SK-N-SH (cell line): ENCODE data around the gene FAM131B. TPM values are rescaled to one million over a fixed set of nuclear protein-coding genes. Genes with fewer than 3 reads are reported as not detected.

ENCODE experiments used
- CTCF ChIA-PET: fragments of 300-600, 350-600 bp; formaldehyde crosslinking; extraction: SDS; loops from one replicate; lab custom pipeline; 2021; lab: Yijun Ruan, JAX
- POLR2A ChIA-PET: fragments of 350-600 bp; sonication (Branson Sonifier 250); formaldehyde crosslinking; extraction: SDS; loops from one replicate; lab custom pipeline; 2020; ENCODE audit warnings: antibody characterized with exemption, inconsistent platforms; lab: Yijun Ruan, JAX
- DNase-seq: peaks from one replicate; pipeline ENCODE4 v3.0.0; 2012
- H2AFZ ChIP-seq: fragments of 200-600 bp; sonication (generic); 2 replicates; pipeline ENCODE4 v1.8.1; 2016; ENCODE audit warnings: antibody characterized with exemption, mild to moderate bottlenecking, low read depth
- H3F3A ChIP-seq: fragments of 200-600 bp; sonication (generic); replicated peaks from 2 replicates; pipeline ENCODE3; 2016; ENCODE audit warnings: antibody characterized with exemption, mild to moderate bottlenecking; ENCODE audit not compliant: insufficient read depth
- H3K27ac ChIP-seq, 2 experiments: fragments of 200-500 bp in 1 of 2; fragments of 200-600 bp in 1 of 2; sonication (Bioruptor generic) in 1 of 2; sonication (generic), shearing (Covaris generic) in 1 of 2; 2 replicates each; pipeline versions ENCODE4 v1.5.1 to v1.6.1; 2014 to 2016; ENCODE audit warnings: low read depth in 2 of 2, inconsistent platforms in 1 of 2, low read length in 1 of 2, mild to moderate bottlenecking in 1 of 2, mixed read lengths in 1 of 2
- H3K27me3 ChIP-seq: fragments of 200-600 bp; sonication (generic), shearing (Covaris generic); 2 replicates; pipeline ENCODE4 v1.6.1; 2016; ENCODE audit warnings: mixed run types; ENCODE audit not compliant: insufficient read depth
- H3K36me3 ChIP-seq, 2 experiments: fragments of 200-500 bp in 1 of 2; fragments of 200-600 bp in 1 of 2; sonication (Bioruptor generic) in 1 of 2; sonication (generic) in 1 of 2; replicated peaks in 1 of 2; 2 replicates each; pipeline versions ENCODE3 to v1.5.1; 2014 to 2016; ENCODE audit warnings: low read length in 1 of 2, mild to moderate bottlenecking in 1 of 2; ENCODE audit not compliant: insufficient read depth in 2 of 2, control insufficient read depth in 1 of 2
- H3K4me1 ChIP-seq, 2 experiments: fragments of 200-500 bp in 1 of 2; fragments of 200-600 bp in 1 of 2; sonication (Bioruptor generic) in 1 of 2; sonication (generic), shearing (Covaris generic) in 1 of 2; 2 replicates each; pipeline versions ENCODE4 v1.5.1 to v1.6.1; 2014 to 2016; ENCODE audit warnings: low read depth in 1 of 2, low read length in 1 of 2, mixed run types in 1 of 2; ENCODE audit not compliant: insufficient read depth in 2 of 2, control insufficient read depth in 1 of 2
- H3K4me2 ChIP-seq: fragments of 200-600 bp; sonication (generic), shearing (Covaris generic); 2 replicates; pipeline ENCODE4 v1.6.1; 2017; ENCODE audit warnings: mixed run types
- H3K4me3 ChIP-seq, 2 experiments: fragments of 200-500 bp in 1 of 2; fragments of 200-600 bp in 1 of 2; sonication (Bioruptor generic) in 1 of 2; sonication (generic), shearing (Covaris generic) in 1 of 2; 2 replicates each; pipeline versions ENCODE4 v1.5.1 to v1.8.1; 2014 to 2016; ENCODE audit warnings: low read depth in 2 of 2, inconsistent platforms in 1 of 2, low read length in 1 of 2, mild to moderate bottlenecking in 1 of 2, mixed read lengths in 1 of 2, moderate library complexity in 1 of 2
- H3K79me2 ChIP-seq: fragments of 200-600 bp; sonication (generic); 2 replicates; pipeline ENCODE4 v1.8.1; 2017; ENCODE audit warnings: mild to moderate bottlenecking; ENCODE audit not compliant: insufficient read depth
- H3K9ac ChIP-seq: fragments of 200-600 bp; sonication (generic); 2 replicates; pipeline ENCODE4 v1.6.1; 2017; ENCODE audit warnings: mixed run types
- H3K9me2 ChIP-seq: fragments of 200-600 bp; sonication (generic); 2 replicates; pipeline ENCODE4 v1.6.1; 2017; ENCODE audit warnings: mixed run types
- H3K9me3 ChIP-seq: fragments of 200-600 bp; sonication (generic); 2 replicates; pipeline ENCODE4 v1.6.1; 2017; ENCODE audit warnings: mixed run types, mild to moderate bottlenecking, moderate library complexity
- H4K20me1 ChIP-seq: fragments of 200-600 bp; sonication (generic); 2 replicates; pipeline ENCODE4 v1.6.1; 2017; ENCODE audit warnings: mild to moderate bottlenecking, mixed run types; ENCODE audit not compliant: insufficient read depth
- CHD2 ChIP-seq: fragments of 150-350 bp; IDR thresholded peaks from 2 replicates; pipeline ENCODE4 v1.6.1; 2018; ENCODE audit warnings: low read length; ENCODE audit not compliant: partially characterized antibody
- ELF1 ChIP-seq: IDR thresholded peaks from 2 replicates; pipeline ENCODE4 v1.4.0; 2012
- EZH2phosphoT487 ChIP-seq: fragments of 200-600 bp; sonication (generic); IDR thresholded peaks from 2 replicates; pipeline ENCODE4 v1.6.1; 2017; ENCODE audit warnings: low read depth, mixed run types, mild to moderate bottlenecking, antibody characterized with exemption, moderate library complexity, borderline replicate concordance
- FOXJ3 ChIP-seq: sonication (generic); formaldehyde crosslinking; IDR thresholded peaks from 2 replicates; pipeline ENCODE4 v1.5.1; 2020; ENCODE audit warnings: mild to moderate bottlenecking, missing genetic modification reagents
- FOXM1 ChIP-seq: IDR thresholded peaks from 2 replicates; pipeline ENCODE4 v1.4.0; 2012; ENCODE audit warnings: low read depth, mild to moderate bottlenecking
- JUND ChIP-seq: IDR thresholded peaks from 2 replicates; pipeline ENCODE4 v1.4.0; 2012
- NFIC ChIP-seq: IDR thresholded peaks from 2 replicates; pipeline ENCODE4 v1.4.0; 2012; ENCODE audit warnings: borderline replicate concordance
- NRF1 ChIP-seq: IDR thresholded peaks from 2 replicates; pipeline ENCODE4 v1.6.1; 2012; ENCODE audit warnings: low read depth, mild to moderate bottlenecking, low read length
- RFX5 ChIP-seq: IDR thresholded peaks from 2 replicates; pipeline ENCODE4 v1.6.1; 2012; ENCODE audit warnings: mild to moderate bottlenecking, improper control_type of control experiment, low read length
- SIN3A ChIP-seq: IDR thresholded peaks from 2 replicates; pipeline ENCODE4 v1.6.1; 2012; ENCODE audit warnings: low read depth, mild to moderate bottlenecking, low read length, moderate library complexity, borderline replicate concordance
- SMC3 ChIP-seq: IDR thresholded peaks from 2 replicates; pipeline ENCODE4 v1.6.1; 2012; ENCODE audit warnings: low read depth, low read length, improper control_type of control experiment
- TCF12 ChIP-seq: IDR thresholded peaks from 2 replicates; pipeline ENCODE4 v1.4.0; 2012
- TEAD4 ChIP-seq: IDR thresholded peaks from 2 replicates; pipeline ENCODE4 v1.4.0; 2012; ENCODE audit warnings: mild to moderate bottlenecking, borderline replicate concordance; ENCODE audit not compliant: insufficient read depth
- WGBS: methylation state at CpG from one replicate; pipeline ENCODE4 v1.1.6; 2017; ENCODE audit warnings: low lambda C conversion rate; 5-methylcytosine and 5-hydroxymethylcytosine counted together
- polyA plus RNA-seq, 3 experiments: library from polyadenylated mRNA; depleted of rRNA; stranded (reverse); fragments of >200 nt; gene quantifications; 2 replicates each; pipeline ENCODE4 v1.2.3, GENCODE V29; 2012
- TF ChIP-seq, protein P1 (sequence below): fragments of 150-350 bp; IDR thresholded peaks from 2 replicates; pipeline ENCODE4 v1.6.1; 2016; ENCODE audit warnings: mild to moderate bottlenecking, low read depth, low read length
- TF ChIP-seq, protein P2 (sequence below): IDR thresholded peaks from 2 replicates; pipeline ENCODE4 v1.6.1; 2012; ENCODE audit warnings: mild to moderate bottlenecking, low read depth, low read length, moderate library complexity
- TF ChIP-seq, protein P3 (sequence below): fragments of 200-600 bp; sonication (generic); IDR thresholded peaks from 2 replicates; pipeline ENCODE4 v1.6.1; 2017; ENCODE audit warnings: antibody characterized with exemption, mild to moderate bottlenecking, moderate library complexity
- TF ChIP-seq, protein P4 (sequence below): IDR thresholded peaks from 2 replicates; pipeline ENCODE4 v1.4.0; 2012; ENCODE audit warnings: low read depth, borderline replicate concordance

Gene FAM131B
- polyA plus RNA-seq, 1 of the 3 experiments (the other 2 are of a cell fraction), result 43.6 TPM

DNA sequence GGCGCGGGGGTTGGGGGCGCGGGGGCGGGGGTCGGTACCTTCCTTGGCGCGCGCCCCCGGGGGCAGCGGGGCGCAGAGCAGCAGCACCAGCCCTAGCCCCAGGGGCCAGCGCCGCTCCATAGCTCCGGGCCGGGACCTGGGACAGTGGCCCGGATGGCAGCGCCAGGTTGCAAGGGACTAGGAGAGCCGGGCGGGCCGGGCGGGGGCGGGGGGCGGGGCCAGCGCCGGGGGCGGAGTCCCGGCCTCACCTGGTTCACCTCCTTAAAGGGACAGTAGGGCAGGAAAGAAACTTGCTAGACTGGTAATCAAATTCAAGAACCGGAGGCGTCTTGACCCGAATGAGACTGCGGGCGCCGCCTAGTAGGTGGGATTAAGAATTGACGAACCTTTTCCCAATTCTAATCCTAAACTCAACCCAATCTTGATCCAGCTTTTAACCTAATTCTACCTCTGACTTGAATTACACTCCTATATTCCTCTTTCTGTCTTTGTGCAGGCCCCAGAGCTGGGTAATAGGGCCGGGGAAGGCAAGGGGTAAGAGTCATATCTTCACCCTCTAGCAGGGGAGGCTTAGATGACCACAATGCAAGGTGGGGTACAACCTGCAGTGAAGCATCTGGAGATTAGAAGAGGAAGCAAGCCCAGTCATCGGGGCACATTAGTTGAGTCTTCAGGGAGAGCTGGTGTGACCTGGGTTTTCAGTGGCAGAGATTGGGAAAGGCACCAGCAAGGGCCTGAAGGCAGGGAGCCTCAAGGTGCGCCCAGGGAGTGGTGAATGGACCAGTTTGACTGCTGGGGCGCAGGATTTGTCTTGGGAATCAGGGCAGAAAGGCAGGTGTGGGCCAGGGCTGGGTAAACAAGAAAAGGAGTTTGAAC is 46.4 kb upstream of the FAM131B start, which contains the start of gene EPHA1:
Gene EPHA1, minus strand, starts transcription at position 171 of the 876 bp plus-strand sequence. Its CDS starts 51 bp downstream, at position 120.
- no peak within 1 kb of the TSS for H3K9ac ChIP-seq
- H3K9me3 ChIP-seq, result no peaks in the 10 kb centered on the region
- no peaks in the 10 kb centered on the region for H4K20me1 ChIP-seq
- H3K79me2 ChIP-seq, result no peaks in the 10 kb centered on the region
- ChIA-PET CTCF (interaction anchor here (1.3 to 8.8 kb wide), 4 partner anchors 7 to 169 kb away, joined by 5 to 68 read pairs (median 34); partner anchors contain the start of gene ZYX), POLR2A (no interaction called here)
- H3F3A ChIP-seq, result no peaks in the 10 kb centered on the region
- H3K4me2 ChIP-seq, result peak within 1 kb of the TSS; percentile 61
- H3K27ac ChIP-seq, result no peak within 1 kb of the TSS
- TF ChIP-seq NFIC, result no peak
- no peak for TF ChIP-seq TEAD4
- no peak for TF ChIP-seq NRF1
- TF ChIP-seq JUND, result no peak
- TF ChIP-seq EZH2phosphoT487, result no peak
- TF ChIP-seq SIN3A, result no peak
- no peak for TF ChIP-seq SMC3
- H2AFZ ChIP-seq, result peak within 1 kb of the TSS; percentile 85
- DNase-seq, result no peak
- no peaks in the 10 kb centered on the region for H3K27me3 ChIP-seq
- H3K4me3 ChIP-seq, result no peak within 1 kb of the TSS
- H3K4me1 ChIP-seq, result peaks cover 4 to 23% of the 10 kb centered on the region in 2 experiments; a peak in 3 of 4 replicates
- no peaks in the 10 kb centered on the region for H3K9me2 ChIP-seq
- 52% methylated on average over 29 of the region's 39 CpGs for WGBS
- H3K36me3 ChIP-seq, result no peaks in the 10 kb centered on the region

DNA sequence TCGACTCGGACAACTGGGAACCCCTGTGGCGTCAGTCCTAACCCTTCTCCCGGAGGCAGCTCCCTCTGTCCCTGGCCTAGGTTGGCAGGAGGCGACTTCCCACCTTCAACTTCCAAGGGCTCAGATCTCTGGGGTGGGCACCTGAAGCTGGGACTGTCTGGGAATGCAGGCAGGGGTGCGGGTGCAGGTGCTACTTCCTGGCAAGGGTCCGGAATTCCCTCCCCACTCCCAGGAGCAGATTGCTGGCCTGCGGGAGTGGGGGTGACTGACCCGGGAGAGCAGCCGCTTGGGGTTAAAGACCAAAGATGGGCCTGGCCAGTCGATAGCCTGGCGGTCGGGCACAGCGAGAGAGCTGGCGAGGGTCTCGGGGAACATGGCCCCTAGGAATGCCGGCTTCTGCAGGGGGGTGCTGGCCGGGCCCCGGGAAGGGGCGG is 45.8 kb upstream of the FAM131B start:
- POLR2A ChIA-PET, result no interaction called here
- Histone ChIP-seq H4K20me1 (no peaks in the 10 kb centered on the region), H3K4me3 (no peak overlapping the region), H3K4me1 (peaks cover 4 to 23% of the 10 kb centered on the region in 2 experiments; a peak in 3 of 4 replicates), H3F3A (no peaks in the 10 kb centered on the region), H3K27me3 (no peaks in the 10 kb centered on the region), H3K9ac (no peak overlapping the region), H3K9me2 (no peaks in the 10 kb centered on the region), H2AFZ (no peak overlapping the region), H3K36me3 (no peaks in the 10 kb centered on the region), H3K4me2 (no peak overlapping the region), H3K9me3 (no peaks in the 10 kb centered on the region), H3K27ac (no peak overlapping the region), H3K79me2 (no peaks in the 10 kb centered on the region)
- WGBS, result 63% methylated on average over 11 of the region's 20 CpGs
- CTCF ChIA-PET, result interaction anchor here (1.2 to 8.8 kb wide), 6 partner anchors 8 to 168 kb away, joined by 3 to 68 read pairs (median 7); partner anchors contain the start of genes GSTK1 and ZYX
- DNase-seq, result no peak
- TF ChIP-seq NFIC, result no peak
- TF ChIP-seq RFX5, result no peak
- TF ChIP-seq, protein P1, sequence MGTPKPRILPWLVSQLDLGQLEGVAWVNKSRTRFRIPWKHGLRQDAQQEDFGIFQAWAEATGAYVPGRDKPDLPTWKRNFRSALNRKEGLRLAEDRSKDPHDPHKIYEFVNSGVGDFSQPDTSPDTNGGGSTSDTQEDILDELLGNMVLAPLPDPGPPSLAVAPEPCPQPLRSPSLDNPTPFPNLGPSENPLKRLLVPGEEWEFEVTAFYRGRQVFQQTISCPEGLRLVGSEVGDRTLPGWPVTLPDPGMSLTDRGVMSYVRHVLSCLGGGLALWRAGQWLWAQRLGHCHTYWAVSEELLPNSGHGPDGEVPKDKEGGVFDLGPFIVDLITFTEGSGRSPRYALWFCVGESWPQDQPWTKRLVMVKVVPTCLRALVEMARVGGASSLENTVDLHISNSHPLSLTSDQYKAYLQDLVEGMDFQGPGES, result no peak
- no peak for TF ChIP-seq EZH2phosphoT487
- TF ChIP-seq TCF12, result no peak
- no peak for TF ChIP-seq ELF1
- TF ChIP-seq CHD2, result no peak
- no peak for TF ChIP-seq FOXM1
- TF ChIP-seq, protein P2, sequence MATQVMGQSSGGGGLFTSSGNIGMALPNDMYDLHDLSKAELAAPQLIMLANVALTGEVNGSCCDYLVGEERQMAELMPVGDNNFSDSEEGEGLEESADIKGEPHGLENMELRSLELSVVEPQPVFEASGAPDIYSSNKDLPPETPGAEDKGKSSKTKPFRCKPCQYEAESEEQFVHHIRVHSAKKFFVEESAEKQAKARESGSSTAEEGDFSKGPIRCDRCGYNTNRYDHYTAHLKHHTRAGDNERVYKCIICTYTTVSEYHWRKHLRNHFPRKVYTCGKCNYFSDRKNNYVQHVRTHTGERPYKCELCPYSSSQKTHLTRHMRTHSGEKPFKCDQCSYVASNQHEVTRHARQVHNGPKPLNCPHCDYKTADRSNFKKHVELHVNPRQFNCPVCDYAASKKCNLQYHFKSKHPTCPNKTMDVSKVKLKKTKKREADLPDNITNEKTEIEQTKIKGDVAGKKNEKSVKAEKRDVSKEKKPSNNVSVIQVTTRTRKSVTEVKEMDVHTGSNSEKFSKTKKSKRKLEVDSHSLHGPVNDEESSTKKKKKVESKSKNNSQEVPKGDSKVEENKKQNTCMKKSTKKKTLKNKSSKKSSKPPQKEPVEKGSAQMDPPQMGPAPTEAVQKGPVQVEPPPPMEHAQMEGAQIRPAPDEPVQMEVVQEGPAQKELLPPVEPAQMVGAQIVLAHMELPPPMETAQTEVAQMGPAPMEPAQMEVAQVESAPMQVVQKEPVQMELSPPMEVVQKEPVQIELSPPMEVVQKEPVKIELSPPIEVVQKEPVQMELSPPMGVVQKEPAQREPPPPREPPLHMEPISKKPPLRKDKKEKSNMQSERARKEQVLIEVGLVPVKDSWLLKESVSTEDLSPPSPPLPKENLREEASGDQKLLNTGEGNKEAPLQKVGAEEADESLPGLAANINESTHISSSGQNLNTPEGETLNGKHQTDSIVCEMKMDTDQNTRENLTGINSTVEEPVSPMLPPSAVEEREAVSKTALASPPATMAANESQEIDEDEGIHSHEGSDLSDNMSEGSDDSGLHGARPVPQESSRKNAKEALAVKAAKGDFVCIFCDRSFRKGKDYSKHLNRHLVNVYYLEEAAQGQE, result no peak
- TF ChIP-seq FOXJ3 (CRISPR knock-in tag), result no peak
- TF ChIP-seq, protein P3, sequence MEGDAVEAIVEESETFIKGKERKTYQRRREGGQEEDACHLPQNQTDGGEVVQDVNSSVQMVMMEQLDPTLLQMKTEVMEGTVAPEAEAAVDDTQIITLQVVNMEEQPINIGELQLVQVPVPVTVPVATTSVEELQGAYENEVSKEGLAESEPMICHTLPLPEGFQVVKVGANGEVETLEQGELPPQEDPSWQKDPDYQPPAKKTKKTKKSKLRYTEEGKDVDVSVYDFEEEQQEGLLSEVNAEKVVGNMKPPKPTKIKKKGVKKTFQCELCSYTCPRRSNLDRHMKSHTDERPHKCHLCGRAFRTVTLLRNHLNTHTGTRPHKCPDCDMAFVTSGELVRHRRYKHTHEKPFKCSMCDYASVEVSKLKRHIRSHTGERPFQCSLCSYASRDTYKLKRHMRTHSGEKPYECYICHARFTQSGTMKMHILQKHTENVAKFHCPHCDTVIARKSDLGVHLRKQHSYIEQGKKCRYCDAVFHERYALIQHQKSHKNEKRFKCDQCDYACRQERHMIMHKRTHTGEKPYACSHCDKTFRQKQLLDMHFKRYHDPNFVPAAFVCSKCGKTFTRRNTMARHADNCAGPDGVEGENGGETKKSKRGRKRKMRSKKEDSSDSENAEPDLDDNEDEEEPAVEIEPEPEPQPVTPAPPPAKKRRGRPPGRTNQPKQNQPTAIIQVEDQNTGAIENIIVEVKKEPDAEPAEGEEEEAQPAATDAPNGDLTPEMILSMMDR, result no peak
- TF ChIP-seq, protein P4, sequence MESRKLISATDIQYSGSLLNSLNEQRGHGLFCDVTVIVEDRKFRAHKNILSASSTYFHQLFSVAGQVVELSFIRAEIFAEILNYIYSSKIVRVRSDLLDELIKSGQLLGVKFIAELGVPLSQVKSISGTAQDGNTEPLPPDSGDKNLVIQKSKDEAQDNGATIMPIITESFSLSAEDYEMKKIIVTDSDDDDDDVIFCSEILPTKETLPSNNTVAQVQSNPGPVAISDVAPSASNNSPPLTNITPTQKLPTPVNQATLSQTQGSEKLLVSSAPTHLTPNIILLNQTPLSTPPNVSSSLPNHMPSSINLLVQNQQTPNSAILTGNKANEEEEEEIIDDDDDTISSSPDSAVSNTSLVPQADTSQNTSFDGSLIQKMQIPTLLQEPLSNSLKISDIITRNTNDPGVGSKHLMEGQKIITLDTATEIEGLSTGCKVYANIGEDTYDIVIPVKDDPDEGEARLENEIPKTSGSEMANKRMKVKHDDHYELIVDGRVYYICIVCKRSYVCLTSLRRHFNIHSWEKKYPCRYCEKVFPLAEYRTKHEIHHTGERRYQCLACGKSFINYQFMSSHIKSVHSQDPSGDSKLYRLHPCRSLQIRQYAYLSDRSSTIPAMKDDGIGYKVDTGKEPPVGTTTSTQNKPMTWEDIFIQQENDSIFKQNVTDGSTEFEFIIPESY, result no peak
